ENCODE data around the gene SPECC1L.

Gene SPECC1L

DNA sequence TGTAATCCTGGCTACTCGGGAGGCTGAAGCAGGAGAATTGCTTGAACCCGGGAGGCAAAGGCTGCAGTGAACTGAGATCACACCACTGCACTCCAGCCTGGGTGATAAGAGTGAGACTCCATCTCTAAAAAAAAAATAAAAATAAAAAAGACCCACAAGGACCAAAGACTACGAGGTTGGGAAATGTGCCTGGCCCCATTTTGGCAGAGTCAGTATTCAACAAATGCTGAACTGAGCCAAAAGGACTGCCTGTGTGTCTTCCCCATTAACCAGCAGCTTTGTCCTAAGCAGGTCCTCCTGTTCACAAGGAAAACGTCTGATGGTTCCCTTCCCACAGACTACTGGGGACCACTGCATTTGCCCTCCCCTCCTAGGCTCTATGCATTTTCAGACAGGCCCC lies 184.4 kb downstream of the SPECC1L start:
- no peak for DNase-seq

DNA sequence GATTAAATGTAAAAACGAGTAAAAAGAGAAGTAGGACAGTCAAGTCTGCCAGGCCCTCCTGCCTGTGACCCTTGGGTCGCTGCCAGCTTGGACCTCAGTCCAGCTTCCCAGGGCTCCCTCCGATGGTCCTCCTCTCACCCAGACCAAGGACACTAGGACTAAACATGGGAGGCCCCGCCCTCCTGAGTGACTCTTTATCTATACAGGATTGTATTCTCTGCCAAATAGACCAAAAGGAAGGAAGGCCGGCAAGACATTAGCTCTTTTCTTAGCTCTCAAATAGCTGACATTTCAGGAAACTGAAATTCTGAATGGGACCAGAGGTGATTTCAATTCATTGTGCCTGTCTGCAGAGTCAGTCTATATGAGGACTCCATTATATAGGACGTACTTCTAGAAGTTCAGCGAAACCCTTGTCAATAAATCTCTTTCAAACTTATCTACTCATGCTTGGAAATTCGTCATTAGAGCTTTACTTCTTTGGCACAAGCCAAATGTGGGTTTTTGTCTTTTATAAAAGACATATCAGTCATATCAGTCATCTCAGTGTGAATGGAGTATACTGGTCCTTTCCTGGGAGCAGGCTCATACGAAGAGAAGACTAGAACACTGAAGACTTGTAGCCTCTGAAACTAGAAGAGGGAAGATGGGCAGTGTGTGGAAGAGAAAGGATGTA lies 185.3 kb downstream of the SPECC1L start:
- no peak for DNase-seq

DNA sequence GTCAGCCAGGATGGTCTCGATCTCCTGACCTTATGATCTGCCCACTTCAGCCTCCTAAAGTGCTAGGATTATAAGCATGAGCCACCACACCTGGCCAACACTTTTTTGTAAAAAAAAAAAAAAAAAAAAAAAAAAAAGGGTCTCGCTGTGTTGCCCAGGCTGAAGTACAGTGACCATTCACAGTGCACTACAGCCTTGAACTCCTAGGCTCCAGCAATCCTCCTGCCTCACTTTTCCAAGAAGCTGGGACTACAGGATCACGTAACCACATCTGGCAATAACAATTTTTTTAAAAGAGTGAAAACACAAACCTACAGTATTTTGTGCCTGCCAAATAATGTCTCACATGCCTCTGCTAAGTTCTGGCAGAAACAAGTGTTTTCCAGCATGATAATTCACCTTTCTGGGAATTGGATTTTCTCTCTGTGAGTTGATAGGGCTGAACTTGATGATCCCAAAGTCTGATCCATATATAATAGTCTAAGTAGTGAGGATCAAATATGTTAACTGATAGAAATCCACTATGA lies 187.3 kb downstream of the SPECC1L start:
- DNase-seq, result no peak

DNA sequence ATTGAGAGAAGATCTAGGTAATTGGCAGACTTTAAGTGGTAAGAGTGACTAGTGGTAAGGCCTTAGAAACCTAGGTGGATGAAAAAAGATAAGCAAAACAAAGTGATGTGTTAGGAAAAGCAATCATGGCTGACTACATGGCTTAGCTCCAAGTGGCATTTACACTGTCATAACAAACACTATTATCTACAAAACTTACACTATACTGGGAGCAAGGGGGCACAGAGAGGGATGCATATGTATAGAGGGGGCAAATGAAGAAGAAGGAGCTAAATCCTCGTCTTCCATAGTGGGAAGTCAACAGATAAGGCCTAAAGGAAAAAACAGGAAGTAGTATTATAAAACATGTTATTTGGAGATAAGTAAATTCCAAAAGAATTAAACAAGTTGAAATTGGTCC lies 189.3 kb downstream of the SPECC1L start:
- no peak for DNase-seq

DNA sequence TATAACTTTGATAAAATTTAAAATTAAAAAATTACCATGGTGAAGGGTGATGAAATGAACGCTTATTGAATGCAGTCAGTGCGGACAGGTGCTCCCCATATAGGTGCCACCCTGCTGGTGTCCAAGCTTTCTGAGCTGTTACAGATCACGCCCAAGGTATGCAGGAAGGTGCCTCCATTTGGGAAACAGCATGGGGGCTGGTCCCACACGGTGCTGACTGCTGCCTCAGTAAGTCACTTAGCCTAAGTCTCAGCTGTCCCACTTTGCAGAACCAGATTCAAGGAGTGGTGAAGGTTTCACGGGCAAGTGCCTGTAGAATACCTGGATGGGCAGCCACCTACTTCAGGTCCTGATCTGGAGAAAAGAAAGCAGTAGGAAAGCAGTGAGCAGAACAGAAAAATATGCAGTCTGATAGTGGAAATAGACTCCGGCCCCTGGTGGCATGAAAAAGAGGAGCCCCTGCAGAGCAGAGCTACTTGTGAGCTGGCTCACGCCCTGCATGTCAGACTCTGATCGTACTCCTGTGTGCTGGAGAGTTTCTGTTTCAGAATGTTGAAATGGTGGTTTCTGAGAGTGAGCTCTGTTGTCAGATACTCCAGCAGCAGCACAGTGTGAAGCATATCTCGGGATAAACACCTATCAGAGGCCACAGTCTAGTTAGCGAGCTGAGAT lies 189.9 kb downstream of the SPECC1L start:
- DNase-seq, result no peak

DNA sequence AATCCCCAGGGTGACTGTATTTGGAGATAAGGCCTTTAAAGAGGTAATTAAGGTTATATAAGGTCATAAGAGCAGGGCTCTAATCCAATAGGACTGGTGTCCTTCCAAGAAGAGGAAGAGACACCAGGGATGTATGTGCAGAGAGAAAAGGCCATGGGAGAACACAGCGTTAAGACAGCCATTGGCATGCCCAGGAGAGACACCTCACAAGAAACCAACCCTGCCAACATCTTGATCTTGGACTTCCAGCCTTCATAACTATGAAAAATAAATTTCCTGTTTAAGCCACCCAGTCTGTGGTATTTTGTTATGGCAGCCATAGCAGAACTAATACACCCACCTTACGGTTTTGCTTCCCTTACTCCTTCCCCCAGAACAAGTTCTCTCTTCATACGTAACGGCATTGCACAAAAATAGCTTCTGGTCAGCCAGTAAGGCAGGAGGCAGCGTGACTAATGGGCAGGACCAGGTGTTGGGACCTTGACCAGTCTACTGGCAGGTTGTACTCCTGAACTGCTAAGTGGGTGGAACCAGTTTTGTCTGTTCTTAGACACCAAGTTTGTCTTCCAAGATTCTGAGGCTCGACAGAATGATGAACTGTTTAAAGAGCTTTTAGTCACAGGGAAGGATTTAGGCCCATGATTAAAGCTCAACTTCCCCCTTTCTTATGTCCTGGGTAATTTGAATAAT lies 192.6 kb downstream of the SPECC1L start:
- no peak for DNase-seq

DNA sequence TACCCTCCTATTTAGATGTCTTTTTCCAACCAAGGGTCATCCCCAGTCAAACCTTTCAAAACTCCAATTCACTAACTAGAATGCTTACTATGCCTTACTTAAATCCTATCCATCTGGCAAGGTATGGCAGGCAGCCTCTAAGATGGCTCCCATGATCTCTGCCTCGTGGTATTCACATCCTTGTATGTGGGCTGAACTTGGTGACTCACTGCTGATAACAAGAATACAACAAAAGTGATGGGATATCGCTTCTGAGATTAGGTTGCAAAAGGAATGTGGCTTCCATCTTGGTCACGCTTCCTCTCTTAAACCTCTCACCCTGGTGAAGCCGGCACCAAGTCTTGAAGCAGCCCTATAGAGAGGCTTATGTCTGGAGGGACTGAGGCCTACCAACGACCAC lies 194.9 kb downstream of the SPECC1L start:
- no peak for DNase-seq

DNA sequence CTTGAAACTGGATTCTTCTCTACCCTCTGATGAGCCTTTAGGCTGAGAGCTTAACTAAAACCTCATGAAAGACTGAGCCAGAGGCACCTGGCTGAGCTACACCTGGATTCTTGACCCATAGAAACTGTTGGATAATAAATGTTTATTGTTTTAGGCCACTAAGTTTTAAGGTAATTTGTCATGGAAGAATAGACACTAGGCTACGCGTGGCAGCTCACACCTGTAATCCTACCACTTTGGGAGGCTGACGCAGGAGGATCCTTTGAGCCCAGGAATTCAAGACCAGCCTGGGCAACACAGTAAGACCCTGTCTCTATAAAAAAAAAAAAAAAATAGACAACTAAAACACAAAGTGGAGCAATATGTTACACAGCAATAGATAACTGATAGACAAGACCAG lies 195.3 kb downstream of the SPECC1L start:
- DNase-seq, result no peak

DNA sequence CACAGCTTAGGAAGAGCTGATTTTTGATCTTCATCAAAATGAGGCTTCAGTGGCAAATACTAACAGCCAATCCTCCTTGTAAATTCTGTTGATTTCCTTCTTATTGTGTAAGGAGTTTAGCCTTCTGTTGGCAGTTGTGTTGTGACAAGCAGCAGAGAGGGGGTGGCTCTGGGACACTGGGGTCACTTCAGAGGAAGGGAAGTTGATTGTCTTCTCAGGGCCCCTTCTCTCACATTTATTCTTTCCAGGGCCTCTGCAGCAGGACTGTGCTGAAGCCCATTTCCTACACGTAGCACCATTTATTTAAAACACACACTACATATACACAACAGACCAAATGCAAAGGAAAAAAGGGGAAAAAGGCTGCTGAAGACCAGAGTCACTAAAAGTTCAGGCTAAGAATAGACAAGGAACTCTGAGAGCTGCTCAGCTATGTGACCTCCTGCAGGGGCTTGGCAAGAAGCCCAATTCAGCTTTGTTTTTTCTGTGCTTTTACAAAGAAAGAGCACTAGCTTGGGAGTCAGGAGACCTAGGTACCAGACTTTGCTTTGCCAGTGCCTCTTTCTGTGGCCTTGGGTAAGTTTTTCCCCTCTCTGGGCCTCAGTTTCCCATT lies 196.2 kb downstream of the SPECC1L start:
- DNase-seq, result no peak

DNA sequence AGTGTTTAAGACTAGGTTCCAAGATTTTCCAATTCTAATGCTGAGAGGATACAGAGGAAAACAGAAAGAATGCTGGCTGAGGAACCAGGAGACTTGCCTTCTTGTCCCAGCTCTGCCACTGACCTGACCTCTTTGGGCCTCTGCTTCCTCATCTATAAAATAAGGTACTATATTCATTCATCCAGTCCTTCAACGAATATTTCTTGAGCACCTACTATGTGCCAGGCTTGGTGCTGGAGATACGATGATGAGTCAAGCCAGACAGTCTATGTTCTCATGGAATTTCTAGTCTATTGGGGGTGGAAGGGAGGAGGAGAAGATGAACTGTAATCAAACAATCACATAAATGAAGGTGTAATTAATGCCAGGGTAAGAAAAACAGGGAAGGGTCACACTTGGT lies 196.7 kb downstream of the SPECC1L start:
- DNase-seq, result no peak

All from NCI-H748 treated with DMSO at 0.1 percent for 48 hours (cell line).